HG03354 (cell line): Measurements from ENCODE around the gene BAIAP2L1.

ENCODE experiments used
- ATAC-seq: cut with Tn5 transposase; IDR thresholded peaks from one replicate; pipeline ENCODE4 v1.9.1; 2021; ENCODE audit warnings: mild to moderate bottlenecking; ENCODE audit not compliant: unreplicated experiment, poor library complexity, severe bottlenecking

BAIAP2L1 gene

GRCh38 chr7:98362517-98362916 lies 38.4 kb downstream of the BAIAP2L1 start:
- ATAC-seq: no peak

DNA sequence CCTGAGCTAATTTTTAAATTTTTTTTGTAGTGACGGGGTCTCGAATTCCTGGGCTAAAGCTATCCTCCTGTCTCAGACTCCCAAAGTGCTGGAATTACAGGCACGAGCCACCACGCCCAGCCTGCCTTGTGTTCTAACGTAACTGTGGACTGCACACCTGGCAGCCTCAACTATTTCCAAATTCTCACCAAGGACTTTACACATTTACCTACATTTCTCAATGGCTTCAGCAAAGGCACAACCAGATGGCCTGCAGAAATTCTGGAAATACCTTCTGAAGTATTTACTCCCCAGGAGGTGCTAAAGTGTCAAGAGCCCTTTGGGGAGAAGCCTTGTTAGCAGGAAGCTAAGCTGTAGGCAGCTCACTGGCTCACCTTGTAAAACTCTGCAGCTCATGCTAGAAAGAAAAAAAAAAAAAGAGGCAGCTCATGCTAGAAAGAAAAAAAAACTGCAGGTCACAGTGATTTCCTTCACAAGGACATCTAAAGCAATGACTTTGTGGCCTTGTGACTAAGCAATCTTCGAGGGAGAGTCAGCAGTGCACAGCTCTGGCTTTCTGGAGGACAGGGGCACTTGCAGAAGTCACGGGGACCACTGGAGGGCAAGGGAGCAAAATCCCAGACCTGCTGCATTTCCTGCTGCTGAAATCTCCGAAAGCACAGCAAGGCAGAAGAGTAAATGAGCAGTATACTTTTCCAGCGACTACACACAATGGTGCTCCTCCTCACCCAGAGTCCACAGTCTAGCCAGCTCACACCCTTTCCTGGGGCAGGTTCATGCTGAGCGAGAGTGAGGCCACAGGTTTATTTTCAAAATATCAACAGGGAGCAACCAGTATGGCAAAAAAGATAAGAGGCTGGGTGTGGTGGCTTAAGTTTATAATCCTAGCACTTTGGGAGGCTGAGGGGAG lies 40.4 kb downstream of the BAIAP2L1 start:
- ATAC-seq: no peak

- no peak for ATAC-seq
These were observed 41.5 kb downstream of the BAIAP2L1 start for GRCh38 chr7:98359395-98359794.

DNA sequence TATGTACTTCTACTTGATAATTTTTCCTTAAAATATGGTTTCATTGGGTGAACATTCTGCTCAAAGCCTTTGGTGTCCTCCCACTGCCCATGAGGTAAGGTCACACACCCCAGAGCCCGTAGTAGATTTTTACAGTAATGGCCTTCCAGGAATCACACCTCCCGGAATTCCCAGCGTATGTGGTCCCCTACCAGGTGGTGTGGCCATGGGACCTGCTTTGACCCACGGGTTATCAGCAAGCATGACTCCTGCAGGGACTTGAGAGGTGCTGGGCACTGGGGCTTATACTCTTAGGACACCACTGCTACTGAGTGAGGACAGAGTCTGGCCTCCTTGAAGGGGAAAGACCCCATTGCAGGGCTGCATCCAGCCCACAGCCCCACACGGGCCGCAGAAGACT lies 42.2 kb downstream of the BAIAP2L1 start:
- ATAC-seq: no peak

GRCh38 chr7:98357751-98358161 lies 43.1 kb downstream of the BAIAP2L1 start:
- ATAC-seq: no peak

DNA sequence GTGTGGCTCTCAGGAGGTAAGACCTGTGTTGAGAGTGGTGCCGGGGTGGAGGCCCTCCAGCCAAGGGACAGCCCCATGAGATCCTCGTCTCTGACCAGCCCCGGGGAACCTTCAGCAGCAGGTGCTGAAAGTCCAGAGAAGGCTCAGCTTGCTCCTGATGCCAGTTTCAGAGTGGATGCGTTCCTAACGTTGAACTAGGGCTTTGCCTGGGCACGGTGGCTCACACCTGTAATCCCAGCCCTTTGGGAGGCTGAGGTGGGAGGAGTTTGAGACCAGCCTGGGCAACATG lies 45.7 kb downstream of the BAIAP2L1 start:
- no peak for ATAC-seq

- ATAC-seq: no peak
These were observed 46.2 kb downstream of the BAIAP2L1 start for GRCh38 chr7:98354511-98355249.

GRCh38 chr7:98354052-98354451 lies 46.8 kb downstream of the BAIAP2L1 start:
- no peak for ATAC-seq

DNA sequence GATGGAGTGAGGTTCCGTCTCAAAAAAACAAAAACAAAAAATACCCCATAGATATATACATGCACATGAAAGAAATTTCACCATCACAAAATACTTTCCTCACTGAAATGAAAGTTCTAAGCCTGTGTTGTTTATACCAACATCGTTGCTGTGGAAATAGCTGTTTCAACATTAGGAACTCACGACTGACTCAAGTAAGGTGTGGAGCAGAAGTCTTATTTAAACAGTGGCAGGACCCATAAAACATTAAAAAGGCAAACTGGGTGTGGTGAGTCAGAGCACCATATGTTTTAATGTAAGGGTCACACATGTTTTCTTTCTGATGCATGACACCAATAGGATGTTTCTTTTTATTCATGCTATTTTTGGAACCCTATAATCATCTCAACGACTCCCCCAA lies 48.3 kb downstream of the BAIAP2L1 start:
- ATAC-seq: no peak

- ATAC-seq: no peak
These were observed 49.8 kb downstream of the BAIAP2L1 start for GRCh38 chr7:98351136-98351535.

- ATAC-seq: no peak
These were observed 52.0 kb downstream of the BAIAP2L1 start for GRCh38 chr7:98348726-98349474.

DNA sequence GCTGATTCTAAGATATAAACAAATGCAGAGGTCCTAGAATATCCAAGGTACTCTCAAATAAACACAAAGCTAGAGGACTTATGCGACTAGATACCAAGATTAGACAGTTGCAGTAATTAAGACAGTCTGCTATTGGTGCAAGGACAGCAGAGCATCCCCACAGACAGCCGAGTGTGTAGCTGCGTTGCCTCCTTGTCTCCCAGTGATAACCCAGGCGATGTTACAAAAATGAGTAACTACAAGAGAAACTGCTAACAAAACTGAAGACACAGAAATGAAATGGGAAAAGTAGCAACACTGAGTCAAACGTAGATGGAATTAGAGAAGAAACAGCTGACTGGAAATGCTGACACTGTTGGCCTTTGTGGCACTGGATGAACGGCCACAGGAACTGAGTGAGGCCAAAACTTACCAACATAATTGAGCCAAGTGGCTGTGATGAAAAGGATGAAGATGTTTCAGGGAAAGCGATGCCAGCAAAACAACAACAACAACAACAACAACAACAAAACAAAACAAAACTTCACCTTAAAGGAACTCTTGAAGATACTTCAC lies 54.3 kb downstream of the BAIAP2L1 start:
- no peak for ATAC-seq

DNA sequence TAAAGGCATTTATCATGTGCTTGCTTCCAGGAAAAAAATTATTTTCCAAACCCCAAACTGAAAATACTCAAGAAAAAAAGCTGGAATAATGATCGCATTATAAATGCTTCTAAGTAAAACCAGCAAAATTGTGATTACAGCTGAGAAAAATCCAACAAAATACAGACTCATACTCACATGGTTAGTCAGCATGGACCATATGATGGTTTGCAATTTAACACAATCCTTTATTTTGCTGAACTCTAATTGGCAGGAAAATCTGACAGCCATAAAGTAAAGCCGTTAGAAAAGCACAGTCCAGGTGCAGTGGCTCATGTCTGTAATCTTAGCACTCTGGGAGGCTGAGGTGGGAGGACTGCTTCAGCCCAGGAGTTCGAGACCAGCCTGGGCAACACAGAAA lies 59.8 kb downstream of the BAIAP2L1 start:
- ATAC-seq: no peak

DNA sequence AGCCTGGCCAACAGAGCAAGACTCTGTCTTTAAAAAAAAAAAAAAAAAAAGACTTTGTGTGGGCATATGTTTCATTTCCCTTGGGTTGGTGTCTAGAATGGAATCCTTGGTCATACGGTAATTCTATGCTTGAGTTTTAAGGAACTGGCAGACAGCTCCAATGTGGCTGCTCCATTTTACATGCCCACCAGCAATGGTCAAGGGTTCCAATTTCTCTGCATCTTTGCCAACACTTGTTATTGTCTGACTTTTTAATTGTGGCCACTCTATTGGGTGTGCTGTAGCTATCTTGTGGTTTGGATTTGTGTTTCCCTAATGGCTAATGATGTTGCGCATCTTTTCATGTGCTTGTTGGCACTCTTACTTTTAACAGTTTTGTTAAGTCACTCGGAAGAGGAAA lies 61.8 kb downstream of the BAIAP2L1 start:
- no peak for ATAC-seq

- no peak for ATAC-seq
These were observed 62.4 kb downstream of the BAIAP2L1 start for GRCh38 chr7:98338441-98338840.

DNA sequence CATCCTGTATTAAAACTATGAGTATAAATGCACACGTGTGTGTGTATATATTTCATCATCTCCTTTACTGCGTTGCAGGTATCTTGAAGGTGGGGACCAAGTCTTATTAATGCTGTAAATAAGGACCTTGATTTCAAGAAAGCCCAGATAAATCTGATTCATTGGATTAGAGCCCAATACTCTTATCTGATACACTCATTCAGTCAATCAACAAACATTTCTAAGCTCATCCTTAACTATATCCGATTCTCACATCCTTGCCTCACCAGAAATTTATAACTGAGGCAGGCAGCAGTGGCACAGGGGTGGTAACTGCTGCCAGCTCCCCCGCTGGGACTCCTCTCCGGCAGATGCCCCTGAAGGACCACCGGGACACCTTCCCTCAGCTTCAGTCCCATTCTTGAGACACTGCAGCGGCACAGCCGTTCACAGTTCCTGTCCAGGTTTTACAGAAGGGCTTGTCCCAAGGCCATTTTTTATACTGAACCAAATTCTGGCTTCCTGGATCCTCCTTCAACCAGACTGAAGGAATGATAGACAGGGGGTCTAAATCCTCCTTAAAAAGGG lies 65.4 kb downstream of the BAIAP2L1 start:
- ATAC-seq: no peak

DNA sequence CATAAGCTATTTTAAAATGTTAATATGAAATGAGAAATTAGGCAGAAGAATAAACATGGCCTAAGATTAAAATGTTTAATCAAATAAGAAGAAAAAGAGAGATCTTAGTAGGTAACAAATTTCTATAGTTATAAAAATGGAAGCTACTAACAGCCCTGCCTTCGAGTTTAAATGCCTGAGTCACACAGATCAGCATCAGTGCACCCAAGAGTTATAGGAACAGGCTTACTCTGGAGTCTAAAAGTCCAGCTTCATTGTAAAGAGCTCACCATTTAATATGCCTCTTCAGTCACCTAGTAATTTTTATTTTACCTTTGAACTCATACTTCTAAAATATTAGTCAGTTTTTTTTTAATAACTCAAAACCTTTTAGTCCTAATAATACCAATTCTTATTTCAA lies 66.8 kb downstream of the BAIAP2L1 start:
- no peak for ATAC-seq

GRCh38 chr7:98330926-98331529 lies 69.9 kb downstream of the BAIAP2L1 start:
- ATAC-seq: no peak

DNA sequence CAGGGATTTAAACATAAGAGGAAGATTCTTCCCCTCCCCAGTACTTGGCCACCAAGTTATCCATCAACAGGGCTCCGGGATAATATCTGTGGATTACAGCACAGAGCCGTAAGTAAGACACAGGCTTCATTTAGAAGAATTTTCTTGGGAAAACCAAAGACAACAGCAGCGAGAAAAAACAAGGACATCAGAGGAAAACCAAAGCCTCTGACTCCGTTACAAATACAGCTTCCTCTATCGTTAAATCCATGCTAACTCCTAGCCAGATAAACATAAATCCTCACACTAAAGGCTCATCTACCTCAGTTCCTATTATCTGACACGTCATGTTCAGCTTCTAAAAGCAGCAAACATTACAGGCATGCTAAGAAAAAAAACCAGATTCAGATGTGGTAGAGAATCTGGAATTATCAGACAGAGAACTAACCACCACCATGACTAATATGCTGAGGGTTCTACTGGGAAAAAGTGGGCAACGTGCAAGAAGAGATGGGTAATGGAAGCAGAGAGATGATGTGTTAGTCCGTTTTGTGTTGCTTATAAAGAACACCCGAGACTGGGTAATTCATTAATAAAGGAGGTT lies 71.0 kb downstream of the BAIAP2L1 start:
- ATAC-seq: no peak
